ENCODE data around the gene PLA2G6.

PLA2G6 gene

GRCh38 chr22:38181453-38182200, at the start of gene PLA2G6:
PLA2G6 (minus strand) TSS chr22:38181830; CDS start chr22:38169426, 12,404 bp downstream.
- Histone ChIP-seq H3K4me3 (ENCODE audit: low read depth in 1 of 2, low read length in 2 of 2) (peak within 1 kb of the TSS; percentile 85 to 91), H3K27ac (ENCODE audit: low read depth, low read length) (peak within 1 kb of the TSS; percentile 88), H3K9me3 (ENCODE audit: control insufficient read depth in 1 of 2, low read length in 2 of 2) (no peaks in the 10 kb centered on the region), H3K27me3 (ENCODE audit: control insufficient read depth in 1 of 2, insufficient read depth in 2 of 2, low read length in 2 of 2) (no peaks in the 10 kb centered on the region), H3K4me1 (ENCODE audit: control insufficient read depth in 1 of 2, insufficient read depth in 2 of 2, low read length in 2 of 2) (peaks cover 24 to 31% of the 10 kb centered on the region in 2 donors), H3K36me3 (ENCODE audit: control insufficient read depth in 1 of 2, insufficient read depth in 2 of 2, low read length in 2 of 2) (no peaks in the 10 kb centered on the region), H3K9ac (ENCODE audit: low read depth in 1 of 2, low read length in 2 of 2) (peak within 1 kb of the TSS; percentile 95 to 98)

- Histone ChIP-seq H3K36me3 (ENCODE audit: control insufficient read depth in 1 of 2, insufficient read depth in 2 of 2, low read length in 2 of 2) (peaks cover 18 to 73% of the 10 kb centered on the region in 2 donors), H3K4me1 (ENCODE audit: control insufficient read depth in 1 of 2, insufficient read depth in 2 of 2, low read length in 2 of 2) (peaks cover 24 to 26% of the 10 kb centered on the region in 2 donors), H3K27me3 (ENCODE audit: control insufficient read depth in 1 of 2, insufficient read depth in 2 of 2, low read length in 2 of 2) (no peaks in the 10 kb centered on the region), H3K9ac (ENCODE audit: low read depth in 1 of 2, low read length in 2 of 2) (no peak overlapping the region), H3K27ac (ENCODE audit: low read depth, low read length) (no peak overlapping the region), H3K9me3 (ENCODE audit: control insufficient read depth in 1 of 2, low read length in 2 of 2) (no peaks in the 10 kb centered on the region), H3K4me3 (ENCODE audit: low read depth in 1 of 2, low read length in 2 of 2) (no peak overlapping the region)
Measured at GRCh38 chr22:38230916-38231315, 49.3 kb upstream of the PLA2G6 start.

- no peak overlapping the region for H3K9ac ChIP-seq (ENCODE audit: low read depth in 1 of 2, low read length in 2 of 2)
- no peaks in the 10 kb centered on the region for H3K9me3 ChIP-seq (ENCODE audit: control insufficient read depth in 1 of 2, low read length in 2 of 2)
- H3K4me1 ChIP-seq (ENCODE audit: control insufficient read depth in 1 of 2, insufficient read depth in 2 of 2, low read length in 2 of 2), result peaks cover 24 to 26% of the 10 kb centered on the region in 2 donors
- H3K27me3 ChIP-seq (ENCODE audit: control insufficient read depth in 1 of 2, insufficient read depth in 2 of 2, low read length in 2 of 2), result no peaks in the 10 kb centered on the region
- H3K27ac ChIP-seq (ENCODE audit: low read depth, low read length), result no peak overlapping the region
- H3K4me3 ChIP-seq (ENCODE audit: low read depth in 1 of 2, low read length in 2 of 2), result no peak overlapping the region
- peaks cover 13 to 72% of the 10 kb centered on the region in 2 donors for H3K36me3 ChIP-seq (ENCODE audit: control insufficient read depth in 1 of 2, insufficient read depth in 2 of 2, low read length in 2 of 2)
Measured at GRCh38 chr22:38230108-38230825, 48.6 kb upstream of the PLA2G6 start.

- H3K9me3 ChIP-seq (ENCODE audit: control insufficient read depth in 1 of 2, low read length in 2 of 2), result no peaks in the 10 kb centered on the region
- peak overlapping the region; percentile 48 for H3K27ac ChIP-seq (ENCODE audit: low read depth, low read length)
- peak overlapping the region in 1 of 2 donors; percentile 24 for H3K9ac ChIP-seq (ENCODE audit: low read depth in 1 of 2, low read length in 2 of 2)
- peaks cover 24 to 26% of the 10 kb centered on the region in 2 donors for H3K4me1 ChIP-seq (ENCODE audit: control insufficient read depth in 1 of 2, insufficient read depth in 2 of 2, low read length in 2 of 2)
- H3K27me3 ChIP-seq (ENCODE audit: control insufficient read depth in 1 of 2, insufficient read depth in 2 of 2, low read length in 2 of 2), result no peaks in the 10 kb centered on the region
- H3K36me3 ChIP-seq (ENCODE audit: control insufficient read depth in 1 of 2, insufficient read depth in 2 of 2, low read length in 2 of 2), result peaks cover 12 to 71% of the 10 kb centered on the region in 2 donors
- no peak overlapping the region for H3K4me3 ChIP-seq (ENCODE audit: low read depth in 1 of 2, low read length in 2 of 2)
Measured at GRCh38 chr22:38228873-38229740, 47.5 kb upstream of the PLA2G6 start.

- Histone ChIP-seq H3K4me3 (ENCODE audit: low read depth in 1 of 2, low read length in 2 of 2) (no peak overlapping the region), H3K27me3 (ENCODE audit: control insufficient read depth in 1 of 2, insufficient read depth in 2 of 2, low read length in 2 of 2) (no peaks in the 10 kb centered on the region), H3K36me3 (ENCODE audit: control insufficient read depth in 1 of 2, insufficient read depth in 2 of 2, low read length in 2 of 2) (peaks cover 12 to 70% of the 10 kb centered on the region in 2 donors), H3K4me1 (ENCODE audit: control insufficient read depth in 1 of 2, insufficient read depth in 2 of 2, low read length in 2 of 2) (peaks cover 24 to 26% of the 10 kb centered on the region in 2 donors), H3K27ac (ENCODE audit: low read depth, low read length) (peak overlapping the region; percentile 48), H3K9ac (ENCODE audit: low read depth in 1 of 2, low read length in 2 of 2) (peak overlapping the region in 1 of 2 donors; percentile 24), H3K9me3 (ENCODE audit: control insufficient read depth in 1 of 2, low read length in 2 of 2) (no peaks in the 10 kb centered on the region)
Measured at GRCh38 chr22:38228326-38228872, 46.8 kb upstream of the PLA2G6 start.

GRCh38 chr22:38226853-38227649, 45.4 kb upstream of the PLA2G6 start:
- no peak overlapping the region for H3K9ac ChIP-seq (ENCODE audit: low read depth in 1 of 2, low read length in 2 of 2)
- no peak overlapping the region for H3K27ac ChIP-seq (ENCODE audit: low read depth, low read length)
- no peak overlapping the region for H3K4me3 ChIP-seq (ENCODE audit: low read depth in 1 of 2, low read length in 2 of 2)
- H3K4me1 ChIP-seq (ENCODE audit: control insufficient read depth in 1 of 2, insufficient read depth in 2 of 2, low read length in 2 of 2), result peaks cover 24 to 26% of the 10 kb centered on the region in 2 donors
- H3K36me3 ChIP-seq (ENCODE audit: control insufficient read depth in 1 of 2, insufficient read depth in 2 of 2, low read length in 2 of 2), result peaks cover 8 to 59% of the 10 kb centered on the region in 2 donors
- H3K27me3 ChIP-seq (ENCODE audit: control insufficient read depth in 1 of 2, insufficient read depth in 2 of 2, low read length in 2 of 2), result no peaks in the 10 kb centered on the region
- H3K9me3 ChIP-seq (ENCODE audit: control insufficient read depth in 1 of 2, low read length in 2 of 2), result no peaks in the 10 kb centered on the region

- Histone ChIP-seq H3K27ac (ENCODE audit: low read depth, low read length) (no peak overlapping the region), H3K27me3 (ENCODE audit: control insufficient read depth in 1 of 2, insufficient read depth in 2 of 2, low read length in 2 of 2) (no peaks in the 10 kb centered on the region), H3K4me3 (ENCODE audit: low read depth in 1 of 2, low read length in 2 of 2) (no peak overlapping the region), H3K9me3 (ENCODE audit: control insufficient read depth in 1 of 2, low read length in 2 of 2) (no peaks in the 10 kb centered on the region), H3K9ac (ENCODE audit: low read depth in 1 of 2, low read length in 2 of 2) (no peak overlapping the region), H3K36me3 (ENCODE audit: control insufficient read depth in 1 of 2, insufficient read depth in 2 of 2, low read length in 2 of 2) (peaks cover 4 to 57% of the 10 kb centered on the region in 2 donors), H3K4me1 (ENCODE audit: control insufficient read depth in 1 of 2, insufficient read depth in 2 of 2, low read length in 2 of 2) (peaks cover 19 to 21% of the 10 kb centered on the region in 2 donors)
Measured at GRCh38 chr22:38223289-38223960, 41.8 kb upstream of the PLA2G6 start.

GRCh38 chr22:38222797-38223119, 41.1 kb upstream of the PLA2G6 start:
- H3K9ac ChIP-seq (ENCODE audit: low read depth in 1 of 2, low read length in 2 of 2), result no peak overlapping the region

More at GRCh38 chr22:38222797-38223119, 41.1 kb upstream of the PLA2G6 start:
- no peaks in the 10 kb centered on the region for H3K27me3 ChIP-seq (ENCODE audit: control insufficient read depth in 1 of 2, insufficient read depth in 2 of 2, low read length in 2 of 2)
- H3K4me1 ChIP-seq (ENCODE audit: control insufficient read depth in 1 of 2, insufficient read depth in 2 of 2, low read length in 2 of 2), result peaks cover 17 to 22% of the 10 kb centered on the region in 2 donors
- no peaks in the 10 kb centered on the region for H3K9me3 ChIP-seq (ENCODE audit: control insufficient read depth in 1 of 2, low read length in 2 of 2)
- no peak overlapping the region for H3K4me3 ChIP-seq (ENCODE audit: low read depth in 1 of 2, low read length in 2 of 2)
- peaks cover 4 to 53% of the 10 kb centered on the region in 2 donors for H3K36me3 ChIP-seq (ENCODE audit: control insufficient read depth in 1 of 2, insufficient read depth in 2 of 2, low read length in 2 of 2)
- no peak overlapping the region for H3K27ac ChIP-seq (ENCODE audit: low read depth, low read length)

All from duodenal mucosa (tissue), 2 donors.